AG20443 (cell line): ENCODE data around the gene ALAS2.
A peak's percentile ranks its signal among the peaks of the same experiment; 100 is the strongest.
"Not testable (repeated sequence)": the region's sequence is repeated elsewhere in the genome, so short reads cannot be mapped to it uniquely, and the experiment has no call there.

ENCODE experiments used
- DNase-seq: peaks from one replicate; pipeline ENCODE4 v3.0.0; 2012; ENCODE audit warnings: low spot score, mixed read lengths

Gene ALAS2

GRCh38 chrX:55030271-55031205 lies at the start of gene ALAS2:
TSS of gene ALAS2 (minus strand) at chrX:55030977. CDS start at chrX:55026000, 4,977 bp downstream.
- no peak for DNase-seq

DNA sequence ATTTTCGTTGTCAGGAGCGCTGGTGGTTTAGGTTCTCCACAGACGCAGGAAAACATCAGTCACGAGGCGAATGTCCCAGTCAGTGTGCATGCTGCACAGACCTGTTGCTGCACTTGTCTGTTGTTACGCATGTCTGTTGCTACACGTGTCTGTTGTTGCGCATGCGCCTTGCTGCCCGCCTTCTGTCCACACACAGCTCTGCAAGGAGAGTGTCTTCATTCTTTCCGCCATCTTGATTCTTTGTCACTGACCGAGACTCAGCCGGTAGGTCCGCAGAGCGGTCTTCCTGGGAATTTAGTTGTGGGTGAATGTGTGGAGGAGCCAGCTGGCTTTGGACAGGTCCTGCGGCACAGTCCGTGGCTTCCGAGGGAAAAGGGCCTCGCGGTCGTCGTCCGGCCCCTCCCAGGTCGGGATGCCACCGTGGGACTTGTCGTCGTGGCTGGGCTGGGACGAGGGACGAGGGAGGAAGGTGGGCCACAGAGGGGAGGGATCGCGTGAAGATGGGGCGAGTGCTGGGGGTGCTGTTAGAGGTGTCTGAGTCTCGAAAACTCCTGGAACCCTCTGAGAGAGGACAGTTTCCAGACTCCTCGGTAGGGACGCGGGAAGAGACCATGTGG lies 44.2 kb upstream of the ALAS2 start, which contains the start of gene PAGE2B:
Gene PAGE2B, plus strand, starts transcription at position 180 of the 617 bp plus-strand sequence. CDS start 1,012 bp downstream, outside the sequence.
- no peak for DNase-seq

GRCh38 chrX:55072286-55072685 lies 41.5 kb upstream of the ALAS2 start:
- no peak for DNase-seq

- not testable (repeated sequence) for DNase-seq
These were observed 36.4 kb upstream of the ALAS2 start for GRCh38 chrX:55067180-55067579.

DNA sequence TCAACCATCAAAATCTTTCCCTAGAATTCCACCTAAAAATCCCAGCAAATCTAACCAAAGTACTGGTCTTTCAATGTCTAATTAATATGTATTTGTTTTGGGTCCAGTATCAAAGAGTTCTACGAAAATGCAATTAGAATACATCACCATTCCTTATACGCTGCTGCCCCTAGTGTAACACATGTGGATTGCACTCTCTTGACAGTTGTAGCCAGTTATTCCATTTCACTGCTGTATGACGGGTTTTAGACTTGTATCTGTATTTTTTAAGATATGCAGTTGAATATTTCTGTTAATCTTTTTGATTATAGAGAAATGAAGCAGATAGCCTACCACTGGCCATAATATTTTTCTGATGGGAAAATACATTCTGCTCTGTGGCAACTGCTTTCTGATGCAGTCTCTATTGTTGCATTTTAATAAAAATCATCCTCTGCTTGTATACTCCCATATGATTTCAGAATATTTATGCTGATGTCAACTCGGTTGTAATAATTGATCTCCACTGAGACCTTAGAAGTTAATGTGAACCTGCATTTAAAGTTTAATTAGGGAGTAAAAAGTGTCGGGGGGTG lies 27.0 kb upstream of the ALAS2 start:
- DNase-seq: peak; percentile 16

GRCh38 chrX:55056820-55057674 lies 26.3 kb upstream of the ALAS2 start:
- no peak for DNase-seq

DNA sequence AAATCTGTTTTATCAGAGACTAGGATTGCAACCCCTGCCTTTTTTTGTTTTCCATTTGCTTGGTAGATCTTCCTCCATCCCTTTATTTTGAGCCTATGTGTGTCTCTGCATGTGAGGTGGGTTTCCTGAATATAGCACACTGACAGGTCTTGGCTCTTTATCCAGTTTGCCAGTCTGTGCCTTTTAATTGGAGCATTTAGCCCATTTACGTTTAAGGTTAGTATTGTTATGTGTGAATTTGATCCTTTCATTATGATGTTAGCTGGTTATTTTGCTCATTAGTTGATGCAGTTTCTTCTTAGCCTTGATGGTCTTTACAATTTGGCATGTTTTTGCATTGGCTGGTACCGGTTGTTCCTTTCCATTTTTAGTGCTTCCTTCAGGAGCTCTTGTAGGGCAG lies 19.8 kb upstream of the ALAS2 start:
- not testable (repeated sequence) for DNase-seq

GRCh38 chrX:55041514-55041913 lies 10.7 kb upstream of the ALAS2 start:
- DNase-seq: no peak

- no peak for DNase-seq
These were observed 8.7 kb upstream of the ALAS2 start for GRCh38 chrX:55039471-55039870.

DNA sequence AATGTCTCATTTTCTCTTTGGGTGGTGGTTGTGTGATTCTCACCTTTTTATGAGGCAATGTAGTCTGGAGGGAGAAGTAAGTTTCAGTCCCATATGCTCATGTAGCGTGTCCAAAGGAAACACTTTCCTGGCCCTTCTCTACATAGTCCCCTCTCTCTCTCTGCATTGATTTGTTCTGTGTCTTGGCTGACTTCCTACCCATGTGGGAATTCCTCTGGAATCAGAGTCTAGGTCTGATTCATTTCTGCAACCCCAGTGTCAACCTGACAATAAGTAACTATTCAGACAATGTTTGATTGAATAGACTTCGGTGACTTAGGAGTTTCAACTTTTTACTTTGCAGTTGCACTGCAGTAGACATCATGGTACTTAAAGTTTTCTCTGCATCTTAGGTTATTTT lies 2.7 kb upstream of the ALAS2 start:
- DNase-seq: no peak

DNA sequence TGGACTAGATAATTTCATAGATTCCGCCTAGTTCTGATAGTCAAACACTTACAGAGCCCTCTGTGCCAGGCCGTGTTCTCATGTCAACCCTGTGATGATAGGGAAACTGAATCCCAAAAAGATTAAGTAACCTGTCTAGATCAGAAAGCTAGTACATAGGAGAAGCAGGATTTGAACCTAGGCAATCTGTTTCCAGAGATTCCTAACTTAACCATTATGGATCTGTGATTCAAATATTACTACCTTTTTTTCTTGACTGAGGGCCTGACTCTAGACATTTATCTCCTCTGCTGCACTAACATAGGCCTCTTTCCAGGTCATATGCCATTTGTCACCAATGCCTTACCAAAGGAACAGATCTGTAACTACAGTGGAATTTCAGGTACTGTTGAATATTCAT lies 1.5 kb downstream of the ALAS2 start:
- no peak for DNase-seq

DNA sequence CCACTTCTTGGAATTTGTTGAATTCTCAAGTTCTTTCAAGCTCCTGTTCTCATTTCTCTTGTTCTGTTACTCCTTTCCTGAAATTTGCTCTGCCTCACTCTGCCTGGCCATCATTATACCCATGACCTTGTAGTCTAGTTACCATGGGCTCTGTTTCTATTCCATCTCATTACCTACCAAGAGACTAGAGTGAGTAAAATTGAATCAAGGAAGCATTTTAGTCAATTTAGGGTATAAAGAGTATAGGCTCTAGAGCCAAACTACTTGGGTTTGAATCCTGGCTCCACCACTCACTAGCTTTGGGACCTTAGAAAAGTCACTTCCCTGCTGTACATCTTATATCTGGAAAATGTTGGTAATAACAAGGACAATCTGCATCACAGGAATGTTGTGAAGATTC lies 2.2 kb downstream of the ALAS2 start:
- no peak for DNase-seq

GRCh38 chrX:55028040-55028439 lies 2.7 kb downstream of the ALAS2 start:
- no peak for DNase-seq

GRCh38 chrX:55026840-55027239 lies 3.9 kb downstream of the ALAS2 start:
- no peak for DNase-seq

DNA sequence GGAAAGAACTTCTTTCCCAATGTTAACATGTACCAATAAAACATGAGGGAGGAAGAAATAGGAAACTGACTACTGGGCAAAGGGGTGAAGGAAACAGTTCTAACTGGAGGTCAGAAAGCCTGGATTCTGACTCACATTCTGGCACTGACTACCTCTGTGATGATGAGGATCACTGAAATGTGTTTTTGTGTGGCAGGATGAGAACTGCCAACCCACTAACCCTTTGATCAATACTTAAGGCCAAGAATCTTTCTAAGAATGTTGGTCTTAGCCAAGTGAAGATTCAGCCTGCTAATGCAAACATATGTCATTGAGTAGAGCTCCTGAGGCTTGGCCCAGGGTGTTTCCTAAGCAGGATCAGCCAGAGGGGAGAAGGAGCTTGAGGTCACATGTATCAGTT lies 4.6 kb downstream of the ALAS2 start:
- peak; percentile 8 for DNase-seq

- DNase-seq: no peak
These were observed 15.9 kb downstream of the ALAS2 start for GRCh38 chrX:55014897-55015299.

DNA sequence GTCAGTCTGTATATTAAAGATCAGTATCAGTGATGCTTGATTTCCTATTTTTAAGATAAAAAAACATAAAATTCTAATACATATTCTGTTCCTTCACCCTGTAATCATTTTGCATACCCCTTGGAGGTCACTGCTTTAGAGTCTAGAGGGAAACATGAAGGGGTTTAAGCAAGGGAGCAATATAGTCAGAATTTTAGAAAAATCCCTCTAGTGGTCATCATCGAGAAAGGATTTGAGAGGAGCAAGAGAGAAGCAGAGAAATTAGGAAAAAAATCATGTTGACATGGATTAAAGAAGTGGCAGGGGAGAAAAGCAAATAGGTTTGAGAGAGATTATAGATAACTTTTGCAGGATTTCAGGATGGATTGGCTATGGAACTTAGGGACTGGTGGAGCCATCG lies 19.5 kb downstream of the ALAS2 start:
- no peak for DNase-seq

- peak; percentile 23 for DNase-seq
These were observed 22.0 kb downstream of the ALAS2 start for GRCh38 chrX:55008571-55009358.

- peak; percentile 63 for DNase-seq
These were observed 23.1 kb downstream of the ALAS2 start for GRCh38 chrX:55007656-55008055.

DNA sequence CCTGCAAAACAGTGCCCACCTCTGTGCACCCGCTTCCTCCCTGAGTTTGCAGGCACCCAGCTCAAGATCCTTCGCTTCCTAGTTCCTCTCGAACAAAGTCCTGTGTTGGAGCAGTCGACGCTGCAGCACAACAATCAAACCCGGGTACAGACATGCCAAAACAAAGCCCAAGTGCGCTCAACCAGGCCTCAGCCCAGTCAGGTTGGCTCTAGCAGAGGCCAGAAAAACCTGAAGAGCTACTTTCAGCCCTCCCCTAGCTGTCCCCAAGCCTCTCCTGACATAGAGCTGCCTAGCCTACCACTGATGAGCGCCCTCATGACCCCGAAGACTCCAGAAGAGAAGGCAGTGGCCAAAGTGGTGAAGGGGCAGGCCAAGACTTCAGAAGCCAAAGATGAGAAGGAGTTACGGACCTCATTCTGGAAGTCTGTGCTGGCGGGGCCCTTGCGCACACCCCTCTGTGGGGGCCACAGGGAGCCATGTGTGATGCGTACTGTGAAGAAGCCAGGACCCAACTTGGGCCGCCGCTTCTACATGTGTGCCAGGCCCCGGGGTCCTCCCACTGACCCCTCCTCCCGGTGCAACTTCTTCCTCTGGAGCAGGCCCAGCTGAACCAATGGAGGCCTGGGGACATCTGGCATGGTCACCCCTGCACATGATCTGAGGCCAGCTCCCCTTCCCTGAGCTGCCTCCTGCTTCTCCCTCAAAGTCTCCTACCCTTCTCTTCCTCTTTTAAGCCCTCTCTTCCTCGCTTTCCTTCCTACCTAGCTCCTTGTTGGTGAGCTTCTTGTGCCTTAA lies 23.8 kb downstream of the ALAS2 start:
- no peak for DNase-seq
